Right ventricle myocardium superior (tissue), 1 donor: ENCODE measurements around the gene TSPEAR. TPM values are rescaled to one million over a fixed set of nuclear protein-coding genes. Genes with fewer than 3 reads are reported as not detected.
"Not testable (repeated sequence)": the region's sequence is repeated elsewhere in the genome, so short reads cannot be mapped to it uniquely, and the experiment has no call there.

ENCODE experiments used
- ATAC-seq: fragments of 200-7000 bp; cut with Tn5 transposase; one replicate; pipeline ENCODE4 v1.9.1; 2020; ENCODE audit warnings: mild to moderate bottlenecking; ENCODE audit not compliant: poor library complexity
- DNase-seq: peaks from one replicate; pipeline ENCODE4 v3.0.0-alpha.2; 2020
- intact Hi-C: fragments of 100-400 bp; cut with DNase I; formaldehyde crosslinking; loops from one replicate; pipeline ENCODE4 v1.11.2; 2022
- total RNA-seq: library from RNA; stranded (reverse); fragmentation: NEBNext Ultra II Directional; extraction: Animal tissue kit (Norgen Biotek cat#: 25700); gene quantifications from one replicate; pipeline ENCODE4 v1.2.1, GENCODE V29; 2021
- donor health status: DM: no; HTN: yes; CAD: no; lungs with severe emphysema.

The TSPEAR gene
- total RNA-seq, 1 donor from 2014 or later: 0.51 TPM

DNA sequence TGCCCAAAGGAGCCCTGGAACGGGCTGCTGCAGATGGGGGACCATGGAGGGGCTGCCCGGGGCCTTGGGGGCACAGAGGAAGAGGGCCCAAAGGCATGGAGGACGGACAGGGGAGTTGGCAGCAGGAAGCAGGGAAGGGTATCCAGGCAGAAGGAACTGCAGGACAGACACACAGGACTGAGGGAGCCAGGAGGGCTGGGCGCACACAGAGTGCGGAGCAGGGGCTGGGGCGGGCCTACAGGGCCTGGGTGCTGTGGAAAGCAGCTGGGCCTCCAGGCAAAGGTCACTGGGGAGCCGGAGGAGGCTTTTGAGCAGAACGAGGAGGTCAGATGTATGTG is 199.5 kb downstream of the TSPEAR start:
- intact Hi-C loops: loop anchor here (10.0 kb wide), 1 partner anchor 283 kb away; no protein-coding TSS in a partner anchor

DNA sequence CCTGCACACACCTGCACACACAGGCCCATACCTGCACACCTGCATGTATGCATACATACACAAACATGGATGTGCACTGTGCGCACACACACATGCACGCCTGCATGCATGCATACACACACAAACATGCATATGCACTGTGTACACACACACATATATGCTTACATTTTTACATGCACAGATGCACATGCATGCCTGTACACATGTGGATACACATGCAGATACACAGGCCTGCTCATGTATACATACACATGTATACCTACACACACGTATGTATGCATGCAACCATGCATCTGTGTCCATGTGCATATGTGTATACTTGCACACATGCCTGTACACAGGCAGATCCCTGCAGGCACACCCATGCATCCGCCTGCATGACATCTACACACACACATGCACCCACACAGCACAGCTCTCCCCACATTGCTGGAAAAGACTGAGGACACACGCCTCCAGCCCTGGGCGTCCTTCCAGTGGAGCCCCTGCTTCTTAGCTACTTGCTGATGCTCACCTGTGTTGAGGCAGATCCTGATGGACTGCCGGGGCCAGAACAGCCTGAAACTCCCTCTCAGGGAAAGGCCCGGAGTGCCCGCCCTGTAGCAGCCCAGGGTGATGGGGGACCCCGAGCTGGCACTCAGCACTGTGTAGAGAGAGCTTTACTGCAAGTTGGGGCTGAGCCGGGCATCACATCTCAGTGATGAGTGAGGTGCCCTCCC is 200.0 kb downstream of the TSPEAR start:
- intact Hi-C loops: loop anchor here (10.0 kb wide), 1 partner anchor 283 kb away; no protein-coding TSS in a partner anchor
- no peak for ATAC-seq
- DNase-seq: peak; percentile 26

More for the DNA sequence above, 199.5 kb downstream of the TSPEAR start:
- peak; percentile 27 for DNase-seq
- no peak for ATAC-seq

DNA sequence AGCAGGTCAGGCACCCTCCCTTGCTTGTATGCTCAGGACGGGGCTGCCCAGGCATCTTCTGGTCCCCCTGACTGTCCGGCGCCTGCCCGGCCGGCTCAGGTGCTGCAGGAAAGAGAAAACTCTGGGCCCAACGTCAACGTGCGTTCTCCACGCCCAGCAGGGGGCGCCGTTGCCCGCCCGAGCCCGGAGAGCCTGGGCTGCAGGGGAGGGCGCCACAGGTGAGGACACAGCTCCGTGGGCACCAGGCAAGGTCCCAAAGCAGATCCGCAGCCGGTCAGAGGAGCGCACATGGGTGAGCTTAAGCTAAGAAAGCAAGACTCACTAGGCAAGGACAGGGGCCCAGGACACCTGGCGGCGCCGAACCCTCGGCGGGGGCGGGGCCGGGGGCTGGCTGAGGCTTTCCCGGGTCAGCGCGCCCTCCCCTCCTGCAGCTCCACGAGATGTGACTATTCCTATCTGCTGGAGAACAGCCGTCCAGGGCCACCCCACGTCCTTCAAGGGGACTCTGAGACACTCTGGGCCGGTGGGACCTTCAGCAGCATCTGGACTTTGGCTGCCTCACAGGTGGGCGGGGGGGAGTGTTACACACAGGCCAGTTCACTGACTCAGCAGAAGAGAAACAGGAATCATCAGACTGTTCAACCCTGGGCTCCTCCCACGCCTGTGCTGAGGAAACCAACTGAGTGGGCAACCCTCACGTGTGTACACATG is 200.7 kb downstream of the TSPEAR start:
- intact Hi-C loops: loop anchor here (10.0 kb wide), 1 partner anchor 284 kb away; no protein-coding TSS in a partner anchor
- peak; percentile 67 for DNase-seq
- ATAC-seq: peak; percentile 71

DNA sequence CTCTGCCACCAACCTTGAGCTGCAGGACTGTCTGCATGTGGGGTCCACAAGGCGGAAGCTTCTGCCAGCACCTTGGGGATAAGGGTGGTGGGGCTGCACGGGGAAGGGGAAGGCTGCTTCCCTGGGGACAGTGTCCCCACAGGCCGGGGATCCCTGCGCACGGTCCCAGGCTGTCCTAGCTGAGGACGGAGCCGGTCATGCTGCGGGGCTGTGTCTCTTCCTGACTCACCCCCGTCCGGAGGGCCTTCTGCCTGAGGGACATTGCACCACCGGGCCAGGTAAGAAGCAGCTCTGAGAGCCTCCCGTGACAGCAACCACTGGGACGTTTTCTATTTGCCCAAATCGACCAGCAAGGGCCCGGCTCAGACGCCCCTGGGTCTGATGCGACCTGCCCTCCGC is 201.3 kb downstream of the TSPEAR start:
- intact Hi-C loops: loop anchor here (10.0 kb wide), 1 partner anchor 285 kb away; no protein-coding TSS in a partner anchor
- ATAC-seq (no peak), DNase-seq (peak; percentile 19)

DNA sequence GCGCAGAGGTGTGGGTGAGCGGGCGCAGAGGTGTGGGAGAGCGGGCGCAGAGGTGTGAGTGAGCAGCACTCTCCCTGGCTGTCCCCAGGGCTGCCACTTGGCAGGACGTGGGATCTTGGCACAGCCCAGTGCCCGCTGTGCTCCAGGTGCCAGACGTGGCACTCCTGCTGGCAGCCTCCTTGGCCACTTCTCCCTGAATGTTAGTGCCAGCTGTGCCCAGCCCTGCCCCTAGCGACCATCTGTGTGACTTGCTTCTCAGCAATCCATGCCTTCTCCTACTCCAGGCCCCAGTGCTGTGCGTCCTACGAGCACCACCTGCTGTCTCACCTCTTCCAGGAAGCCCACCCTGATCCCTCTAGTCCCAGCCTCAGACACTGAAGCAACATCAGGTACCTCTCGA is 201.8 kb downstream of the TSPEAR start:
- intact Hi-C loops: no loop called here
- DNase-seq (peak; percentile 85), ATAC-seq (peak; percentile 94)

DNA sequence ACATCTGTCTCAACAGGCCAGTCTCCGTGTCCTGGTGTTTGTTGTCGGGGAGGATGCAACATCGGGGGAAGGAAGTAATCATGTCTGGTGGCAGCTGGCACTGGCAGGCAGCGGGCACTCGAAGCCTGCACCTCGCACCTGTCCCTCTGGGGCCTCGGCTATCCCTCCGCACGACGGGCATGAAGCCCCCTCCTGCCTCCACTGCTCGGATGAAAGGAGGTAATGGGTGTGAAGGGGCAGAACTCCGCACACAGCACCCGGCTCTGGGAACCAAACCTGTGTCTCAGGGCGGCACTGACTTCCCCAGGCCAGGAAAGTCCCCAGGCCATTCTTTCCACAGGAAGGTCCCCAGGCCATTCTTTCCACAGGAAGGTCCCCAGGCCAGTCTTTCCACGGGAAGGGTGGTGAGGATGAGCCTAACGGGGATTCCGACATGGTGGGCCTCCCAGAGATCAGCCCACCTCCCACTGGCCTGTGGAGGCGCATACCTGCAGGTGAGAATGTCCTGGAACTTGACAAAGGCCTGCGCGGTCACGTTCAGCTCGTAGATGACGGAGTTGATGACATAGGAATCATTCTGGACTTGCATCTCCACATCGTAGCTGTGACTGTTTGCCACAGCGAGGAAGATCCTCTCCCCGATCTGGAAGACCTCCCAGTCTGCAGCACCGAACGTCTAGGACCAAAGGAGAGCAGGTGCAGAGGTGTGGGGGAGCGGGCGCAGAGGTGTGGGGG is 202.5 kb downstream of the TSPEAR start:
- ATAC-seq (no peak), DNase-seq (peak; percentile 22)
- intact Hi-C loops: no loop called here

DNA sequence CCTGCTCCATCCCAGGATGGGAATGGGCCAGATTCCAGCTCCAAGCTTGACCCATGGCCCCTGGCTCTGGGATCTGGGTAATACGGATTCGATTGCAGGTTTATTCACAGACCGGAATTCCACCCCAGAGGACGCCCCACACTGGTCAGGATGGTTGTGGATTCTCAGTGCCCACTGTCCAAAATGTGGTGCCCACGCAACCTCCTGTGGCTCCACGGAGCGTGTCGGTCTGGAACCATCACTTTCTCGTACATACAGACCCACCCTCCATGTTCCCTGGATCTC is 203.0 kb downstream of the TSPEAR start:
- DNase-seq (peak; percentile 11), ATAC-seq (no peak)
- intact Hi-C loops: no loop called here

DNA sequence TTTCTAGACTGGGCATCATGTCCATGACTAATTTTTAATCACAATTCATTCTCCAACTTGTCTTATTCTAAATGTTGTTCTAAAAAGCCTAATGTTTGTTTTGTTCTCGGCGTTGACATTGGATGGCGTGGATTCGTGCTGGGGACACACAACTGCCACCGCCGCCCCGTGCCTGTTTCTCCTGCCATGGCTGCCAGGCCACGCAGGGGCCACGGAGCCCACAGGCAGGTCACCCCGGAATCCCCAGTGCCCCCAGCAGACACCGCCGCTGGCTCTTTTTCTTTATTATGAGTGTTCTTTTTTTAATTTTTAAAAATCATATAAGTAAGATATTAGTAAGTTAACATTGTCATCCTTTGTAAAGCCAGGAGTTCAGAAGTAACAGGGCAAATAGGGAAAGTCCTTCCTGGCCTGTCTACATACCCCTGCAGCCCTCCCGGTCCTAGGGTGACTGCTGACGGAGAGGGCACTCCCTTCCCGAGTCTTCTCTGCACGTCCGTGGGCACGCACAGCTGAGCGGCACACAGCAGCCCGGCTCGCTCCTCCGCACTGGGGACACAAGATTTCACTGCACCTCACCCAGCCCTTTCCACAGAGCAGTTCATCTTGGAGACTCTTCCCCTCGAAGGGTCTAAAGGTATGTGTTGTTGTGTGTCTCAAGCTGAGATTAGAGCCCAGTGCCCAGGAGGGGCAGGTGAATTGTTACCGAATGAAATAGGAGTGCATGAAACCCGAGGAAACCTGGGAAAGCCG is 203.5 kb downstream of the TSPEAR start:
- peak; percentile 25 for DNase-seq
- intact Hi-C loops: no loop called here
- no peak for ATAC-seq

DNA sequence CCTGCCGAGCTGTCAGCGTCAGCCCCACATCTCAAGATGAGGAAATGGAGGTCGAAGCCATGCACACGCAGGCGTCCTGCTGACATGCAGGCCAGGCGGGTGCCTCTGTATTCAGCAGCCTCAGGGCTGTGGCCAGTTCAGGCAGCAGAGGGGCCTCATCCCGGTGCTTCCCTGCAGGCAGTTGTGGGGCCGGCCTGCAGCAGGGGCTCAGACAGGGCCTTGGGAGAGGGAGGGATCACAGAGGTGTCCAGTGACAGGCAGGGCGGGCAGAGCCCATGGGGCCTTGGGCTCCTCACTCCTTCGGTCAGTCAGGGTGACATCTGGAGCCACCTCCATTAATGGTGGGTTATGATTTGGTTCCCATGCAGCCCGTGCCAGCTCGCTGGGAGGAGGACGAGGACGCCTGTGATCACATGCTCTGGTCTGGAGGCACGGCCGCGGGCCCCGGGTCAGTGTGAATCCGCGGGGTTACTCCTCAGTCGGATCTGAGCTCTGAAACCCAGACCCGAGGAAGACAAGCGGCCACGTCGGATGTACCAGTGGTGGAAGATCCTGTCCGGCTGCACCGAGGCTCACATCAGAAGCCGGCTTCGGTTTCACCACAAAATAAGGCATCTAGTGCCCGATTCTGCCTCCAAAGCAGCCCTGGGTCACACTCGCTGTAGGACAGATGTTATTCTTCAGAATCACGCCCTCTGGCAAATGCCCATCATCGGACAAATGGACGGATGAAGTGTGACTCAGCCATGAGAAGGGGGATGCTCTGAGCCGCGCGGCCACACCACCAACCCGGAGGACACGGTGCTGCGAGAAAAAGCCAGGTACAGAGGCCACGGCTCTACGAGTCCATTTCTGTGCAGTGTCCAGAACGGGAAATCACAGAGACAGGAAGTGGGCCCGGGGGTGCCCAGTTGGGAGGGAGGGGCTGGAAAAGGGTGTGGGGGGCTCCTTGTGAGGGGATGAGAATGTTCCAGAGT is 204.8 kb downstream of the TSPEAR start:
- peak; percentile 36 for DNase-seq
- no peak for ATAC-seq
- intact Hi-C loops: no loop called here

DNA sequence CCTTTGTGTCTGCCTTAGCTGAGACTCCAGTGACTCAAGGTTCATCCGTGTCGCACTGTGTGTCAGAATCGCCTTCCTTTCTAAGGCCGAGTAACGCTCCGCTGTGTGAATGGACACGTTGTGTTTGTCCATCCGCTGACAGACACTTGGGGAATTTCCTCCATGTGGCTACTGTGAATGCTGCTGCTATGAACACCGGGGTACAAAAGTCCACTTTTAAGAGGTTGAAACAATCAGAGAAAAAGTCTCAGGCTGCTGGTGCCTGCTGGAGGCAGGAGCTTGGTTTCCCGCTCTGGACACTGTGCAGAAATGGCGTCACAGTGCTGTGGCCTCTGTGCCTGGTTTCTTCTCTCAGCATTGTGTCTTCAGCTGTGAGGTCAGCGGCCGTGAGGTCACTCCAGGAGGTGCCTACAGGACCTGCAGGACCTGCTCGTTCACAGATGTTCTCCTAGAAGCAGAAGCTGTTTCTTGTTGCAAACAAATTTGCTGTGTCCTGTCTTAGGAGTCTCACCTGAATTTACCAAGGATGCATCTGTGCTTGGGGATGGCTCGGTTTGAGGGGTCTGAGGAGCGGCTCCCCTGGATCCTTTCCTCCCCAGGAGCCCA is 205.6 kb downstream of the TSPEAR start:
- intact Hi-C loops: no loop called here
- ATAC-seq: no peak
- DNase-seq: no peak

DNA sequence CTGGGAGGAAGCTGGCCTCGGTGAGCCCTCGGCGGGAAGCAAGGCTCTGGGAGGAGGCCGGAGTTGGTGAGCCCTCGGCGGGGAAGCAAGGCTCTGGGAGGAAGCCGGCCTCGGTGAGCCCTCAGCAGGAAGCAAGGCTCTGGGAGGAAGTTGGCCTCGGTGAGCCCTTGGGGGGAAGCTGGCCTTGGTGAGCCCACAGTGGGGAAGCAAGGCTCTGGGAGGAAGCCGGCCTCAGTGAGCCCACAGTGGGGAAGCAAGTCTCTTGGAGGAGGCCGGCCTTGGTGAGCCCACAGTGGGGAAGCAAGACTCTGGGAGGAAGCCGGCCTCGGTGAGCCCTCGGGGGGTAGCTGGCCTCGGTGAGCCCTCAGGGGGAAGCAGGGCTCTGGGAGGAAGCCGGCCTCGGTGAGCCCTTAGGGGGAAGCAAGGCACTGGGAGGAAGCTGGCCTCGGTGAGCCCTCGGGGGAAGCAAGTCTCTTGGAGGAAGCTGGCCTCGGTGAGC is 207.4 kb downstream of the TSPEAR start:
- intact Hi-C loops: no loop called here
- no peak for ATAC-seq
- peak; percentile 53 for DNase-seq

DNA sequence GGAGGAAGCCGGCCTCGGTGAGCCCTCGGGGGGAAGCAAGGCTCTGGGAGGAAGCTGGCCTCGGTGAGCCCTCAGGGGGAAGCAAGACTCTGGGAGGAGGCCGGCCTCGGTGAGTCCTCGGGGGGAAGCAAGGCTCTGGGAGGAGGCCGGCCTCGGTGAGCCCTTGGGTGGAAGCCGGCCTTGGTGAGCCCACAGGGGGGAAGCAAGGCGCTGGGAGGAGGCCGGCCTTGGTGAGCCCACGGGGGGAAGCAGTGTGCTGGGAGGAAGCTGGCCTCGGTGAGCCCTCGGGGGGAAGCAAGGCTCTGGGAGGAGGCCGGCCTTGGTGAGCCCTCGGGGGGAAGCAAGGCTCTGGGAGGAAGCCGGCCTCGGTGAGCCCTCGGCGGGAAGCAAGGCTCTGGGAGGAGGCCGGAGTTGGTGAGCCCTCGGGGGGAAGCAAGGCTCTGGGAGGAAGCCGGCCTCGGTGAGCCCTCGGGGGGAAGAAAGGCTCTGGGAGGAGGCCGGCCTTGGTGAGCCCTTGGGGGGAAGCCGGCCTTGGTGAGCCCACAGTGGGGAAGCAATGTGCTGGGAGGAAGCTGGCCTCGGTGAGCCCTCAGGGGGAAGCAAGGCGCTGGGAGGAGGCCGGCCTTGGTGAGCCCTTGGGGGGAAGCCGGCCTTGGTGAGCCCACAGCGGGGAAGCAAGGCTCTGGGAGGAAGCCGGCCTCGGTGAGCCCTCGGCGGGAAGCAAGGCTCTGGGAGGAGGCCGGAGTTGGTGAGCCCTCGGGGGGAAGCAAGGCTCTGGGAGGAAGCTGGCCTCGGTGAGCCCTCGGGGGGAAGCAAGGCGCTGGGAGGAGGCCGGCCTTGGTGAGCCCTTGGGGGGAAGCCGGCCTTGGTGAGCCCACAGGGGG is 208.1 kb downstream of the TSPEAR start:
- DNase-seq: peak; percentile 15
- ATAC-seq, intact Hi-C loops: not testable (repeated sequence)

DNA sequence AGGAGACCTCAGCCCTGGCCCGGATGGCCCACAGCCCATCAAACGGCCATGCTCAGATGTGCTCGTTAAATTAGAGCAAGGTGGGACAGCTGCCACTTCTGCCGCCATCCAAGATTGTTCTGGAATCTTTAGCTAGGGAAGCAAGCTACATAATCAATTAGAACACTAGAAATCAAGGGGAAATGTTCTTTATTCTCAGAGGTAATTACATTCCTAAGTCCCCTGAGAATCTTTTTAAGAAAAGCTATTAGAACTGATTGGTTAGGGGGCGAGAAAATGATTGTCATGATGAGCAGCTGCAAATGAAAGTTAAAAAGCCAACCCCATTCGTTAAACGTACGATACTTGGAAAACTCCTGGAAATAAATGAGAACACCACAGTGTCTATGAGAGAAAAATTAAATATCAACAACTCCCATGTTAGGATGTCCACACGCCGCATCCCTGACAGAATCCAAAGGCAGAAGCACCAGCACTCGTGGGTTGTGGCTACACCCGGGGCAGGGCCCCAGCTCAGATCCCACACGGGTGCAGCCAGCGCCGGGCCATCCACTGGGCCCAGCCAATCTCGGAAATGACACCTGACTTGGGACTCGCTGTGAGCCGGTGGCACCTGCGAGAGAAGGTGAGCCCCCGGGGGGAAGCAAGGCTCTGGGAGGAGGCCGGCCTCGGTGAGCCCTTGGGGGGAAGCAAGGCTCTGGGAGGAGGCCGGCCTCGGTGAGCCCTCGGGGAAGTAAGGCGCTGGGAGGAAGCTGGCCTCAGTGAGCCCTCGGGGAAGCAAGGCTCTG is 209.0 kb downstream of the TSPEAR start:
- no peak for ATAC-seq
- intact Hi-C loops: no loop called here
- DNase-seq: peak; percentile 29

DNA sequence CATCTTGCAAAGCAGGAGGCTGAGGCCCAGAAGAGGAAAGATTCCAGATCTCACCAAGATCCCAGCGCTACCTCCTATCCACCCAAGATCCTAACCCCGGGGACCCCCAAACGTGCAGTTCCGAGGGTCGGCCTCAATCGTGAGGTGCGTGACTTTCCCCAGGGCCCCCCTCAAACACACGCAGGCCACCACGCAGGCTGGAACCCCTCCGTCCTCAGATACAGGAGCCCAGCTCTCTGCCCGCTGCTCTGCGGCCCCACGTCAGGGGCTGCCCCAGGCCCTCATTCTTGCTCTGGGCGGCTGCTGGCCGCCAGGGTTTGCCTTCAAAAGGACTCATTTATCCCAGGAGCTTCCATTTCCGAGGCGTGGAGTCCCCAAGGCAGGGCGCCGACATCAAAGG is 211.3 kb downstream of the TSPEAR start:
- DNase-seq: peak; percentile 37
- intact Hi-C loops: no loop called here
- ATAC-seq: no peak

DNA sequence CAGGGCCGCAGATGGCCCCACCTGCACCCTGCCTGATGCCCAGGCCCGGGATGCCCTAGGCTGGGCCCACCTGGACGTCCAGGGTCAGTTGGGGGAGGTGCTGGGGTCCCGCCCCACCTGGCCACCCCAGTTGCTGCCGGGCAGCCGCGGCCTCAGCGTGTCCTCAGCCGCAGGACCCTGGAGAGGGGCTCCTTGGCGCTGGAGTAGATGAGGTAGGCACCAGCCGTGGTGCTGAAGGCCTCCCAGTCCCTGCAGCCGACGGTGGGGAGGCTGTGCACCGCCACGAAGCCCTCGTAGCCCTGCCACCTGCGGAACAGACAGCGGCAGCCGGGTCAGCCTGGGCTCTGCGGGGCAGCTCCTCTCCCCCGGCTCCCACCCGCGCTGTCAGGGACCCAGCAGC is 211.7 kb downstream of the TSPEAR start:
- ATAC-seq (no peak), DNase-seq (peak; percentile 34)
- intact Hi-C loops: no loop called here

DNA sequence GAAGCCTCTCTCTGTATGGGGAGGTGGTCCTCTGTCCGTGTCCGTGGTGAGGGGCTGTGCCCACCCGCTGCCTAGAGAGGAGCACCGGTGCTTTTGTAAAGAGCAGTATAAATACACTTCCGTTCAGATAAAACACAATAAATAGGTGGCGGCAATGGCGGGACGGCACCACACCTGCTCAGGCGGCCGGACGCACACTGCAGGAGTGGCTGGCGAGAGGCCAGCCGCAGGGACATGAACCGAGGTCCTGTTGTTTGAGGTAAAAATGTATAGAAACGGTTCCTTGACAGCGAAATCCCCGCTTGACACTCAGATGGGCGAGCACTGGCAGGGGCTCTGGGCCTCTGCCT is 212.2 kb downstream of the TSPEAR start:
- DNase-seq: no peak
- intact Hi-C loops: no loop called here
- no peak for ATAC-seq
